ENCODE measurements around the gene PLCL1.
A peak's percentile ranks its signal among the peaks of the same experiment; 100 is the strongest.
"Not testable (repeated sequence)": the region's sequence is repeated elsewhere in the genome, so short reads cannot be mapped to it uniquely, and the experiment has no call there.

Gene PLCL1

GRCh38 chr2:198177040-198177439 is 372.6 kb downstream of the PLCL1 start:
- no peak overlapping the region for H3K4me3 ChIP-seq (ENCODE audit: low read depth, low read length)
- no peak overlapping the region for H3K27ac ChIP-seq
- no peak for DNase-seq
- H3K27me3 ChIP-seq (replicated peaks): no peaks in the 10 kb centered on the region
- no peak for TF ChIP-seq CTCF (IDR thresholded peaks at IDR 0.05; ENCODE audit: low read depth, low read length, missing control alignments)
- in situ Hi-C loops (cut with HindIII; ENCODE audit: low pct_ligation_motif_present, low sequenced_read_pairs): no loop called here
- no peaks in the 10 kb centered on the region for H3K36me3 ChIP-seq (replicated peaks)

- no peak for DNase-seq
- Histone ChIP-seq H3K27ac (no peak overlapping the region), H3K27me3 (replicated peaks) (no peaks in the 10 kb centered on the region), H3K36me3 (replicated peaks) (no peaks in the 10 kb centered on the region), H3K4me3 (ENCODE audit: low read depth, low read length) (no peak overlapping the region)
- in situ Hi-C loops (cut with HindIII; ENCODE audit: low pct_ligation_motif_present, low sequenced_read_pairs): no loop called here
- TF ChIP-seq CTCF (IDR thresholded peaks at IDR 0.05; ENCODE audit: low read depth, low read length, missing control alignments): no peak
These were observed 374.4 kb downstream of the PLCL1 start for GRCh38 chr2:198178766-198179165.

GRCh38 chr2:198186257-198186656 is 381.9 kb downstream of the PLCL1 start:
- TF ChIP-seq CTCF (IDR thresholded peaks at IDR 0.05; ENCODE audit: low read depth, low read length, missing control alignments): no peak
- Histone ChIP-seq H3K27me3 (replicated peaks) (no peaks in the 10 kb centered on the region), H3K27ac (no peak overlapping the region), H3K4me3 (ENCODE audit: low read depth, low read length) (no peak overlapping the region), H3K36me3 (replicated peaks) (no peaks in the 10 kb centered on the region)
- in situ Hi-C loops (cut with HindIII; ENCODE audit: low pct_ligation_motif_present, low sequenced_read_pairs): no loop called here
- no peak for DNase-seq

DNA sequence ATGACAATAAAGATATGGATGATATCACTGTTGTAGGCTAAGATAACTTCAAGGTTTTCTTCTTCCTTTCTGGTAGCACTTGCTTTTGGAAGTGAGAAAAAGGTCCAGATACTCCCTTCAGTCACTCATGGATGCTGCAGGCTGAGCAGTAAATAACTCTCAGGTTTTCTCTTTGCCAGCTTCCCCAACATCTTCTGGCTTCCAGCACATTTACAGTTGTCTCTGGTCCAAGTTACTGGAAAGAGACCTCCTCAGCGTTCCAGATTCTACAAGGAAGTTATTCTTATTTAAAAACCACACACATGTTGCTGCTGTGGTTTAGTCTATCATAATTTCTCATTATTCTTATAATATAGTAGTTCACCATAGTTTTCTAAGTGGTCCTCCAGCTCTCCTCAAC is 383.4 kb downstream of the PLCL1 start:
- no peak for DNase-seq
- in situ Hi-C loops (cut with HindIII; ENCODE audit: low pct_ligation_motif_present, low sequenced_read_pairs): no loop called here

DNA sequence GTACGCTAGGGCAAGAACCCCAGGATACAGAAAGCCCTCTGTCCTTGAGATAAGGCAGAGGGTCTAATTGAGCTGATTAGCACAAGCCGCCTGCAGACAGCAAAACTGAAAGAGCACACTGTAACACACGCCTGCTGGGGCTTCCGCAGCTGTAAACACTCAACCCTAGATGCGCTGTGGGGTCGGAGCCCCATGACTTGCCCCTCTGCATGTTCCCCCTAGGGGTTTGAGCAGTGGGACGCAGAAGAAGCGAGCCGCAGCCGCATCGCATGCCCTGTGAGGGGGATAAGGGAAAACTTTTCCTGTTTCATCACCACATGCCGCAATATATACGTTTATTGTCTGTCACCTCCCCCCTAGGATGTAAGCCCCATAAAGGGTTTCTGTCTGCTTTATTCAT is 384.6 kb downstream of the PLCL1 start:
- Histone ChIP-seq H3K36me3 (replicated peaks) (no peaks in the 10 kb centered on the region), H3K27ac (no peak overlapping the region), H3K4me3 (ENCODE audit: low read depth, low read length) (peak overlapping the region; percentile 20), H3K27me3 (replicated peaks) (no peaks in the 10 kb centered on the region)
- in situ Hi-C loops (cut with HindIII; ENCODE audit: low pct_ligation_motif_present, low sequenced_read_pairs): no loop called here
- no peak for DNase-seq
- no peak for TF ChIP-seq CTCF (IDR thresholded peaks at IDR 0.05; ENCODE audit: low read depth, low read length, missing control alignments)

More for the DNA sequence above, 383.4 kb downstream of the PLCL1 start:
- H3K36me3 ChIP-seq (replicated peaks): no peaks in the 10 kb centered on the region
- TF ChIP-seq CTCF (IDR thresholded peaks at IDR 0.05; ENCODE audit: low read depth, low read length, missing control alignments): no peak
- no peak overlapping the region for H3K4me3 ChIP-seq (ENCODE audit: low read depth, low read length)
- no peak overlapping the region for H3K27ac ChIP-seq
- H3K27me3 ChIP-seq (replicated peaks): no peaks in the 10 kb centered on the region

GRCh38 chr2:198191651-198192050 is 387.3 kb downstream of the PLCL1 start:
- no peak for DNase-seq
- in situ Hi-C loops (cut with HindIII; ENCODE audit: low pct_ligation_motif_present, low sequenced_read_pairs): no loop called here
- no peak for TF ChIP-seq CTCF (IDR thresholded peaks at IDR 0.05; ENCODE audit: low read depth, low read length, missing control alignments)
- Histone ChIP-seq H3K4me3 (ENCODE audit: low read depth, low read length) (no peak overlapping the region), H3K27ac (no peak overlapping the region), H3K27me3 (replicated peaks) (no peaks in the 10 kb centered on the region), H3K36me3 (replicated peaks) (no peaks in the 10 kb centered on the region)

GRCh38 chr2:198196556-198196955 is 392.2 kb downstream of the PLCL1 start:
- H3K4me3 ChIP-seq (ENCODE audit: low read depth, low read length); H3K36me3 ChIP-seq (replicated peaks); DNase-seq; in situ Hi-C loops (cut with HindIII; ENCODE audit: low pct_ligation_motif_present, low sequenced_read_pairs); H3K27ac ChIP-seq; H3K27me3 ChIP-seq (replicated peaks): not testable (repeated sequence)
